NCI-H2081 (cell line): ENCODE data around the gene GUCA2B.

Experiments used
- DNase-seq, 2 experiments: peaks; one replicate each; lab custom pipeline; 2025; lab: John Stamatoyannopoulos, UW

GUCA2B gene

DNA sequence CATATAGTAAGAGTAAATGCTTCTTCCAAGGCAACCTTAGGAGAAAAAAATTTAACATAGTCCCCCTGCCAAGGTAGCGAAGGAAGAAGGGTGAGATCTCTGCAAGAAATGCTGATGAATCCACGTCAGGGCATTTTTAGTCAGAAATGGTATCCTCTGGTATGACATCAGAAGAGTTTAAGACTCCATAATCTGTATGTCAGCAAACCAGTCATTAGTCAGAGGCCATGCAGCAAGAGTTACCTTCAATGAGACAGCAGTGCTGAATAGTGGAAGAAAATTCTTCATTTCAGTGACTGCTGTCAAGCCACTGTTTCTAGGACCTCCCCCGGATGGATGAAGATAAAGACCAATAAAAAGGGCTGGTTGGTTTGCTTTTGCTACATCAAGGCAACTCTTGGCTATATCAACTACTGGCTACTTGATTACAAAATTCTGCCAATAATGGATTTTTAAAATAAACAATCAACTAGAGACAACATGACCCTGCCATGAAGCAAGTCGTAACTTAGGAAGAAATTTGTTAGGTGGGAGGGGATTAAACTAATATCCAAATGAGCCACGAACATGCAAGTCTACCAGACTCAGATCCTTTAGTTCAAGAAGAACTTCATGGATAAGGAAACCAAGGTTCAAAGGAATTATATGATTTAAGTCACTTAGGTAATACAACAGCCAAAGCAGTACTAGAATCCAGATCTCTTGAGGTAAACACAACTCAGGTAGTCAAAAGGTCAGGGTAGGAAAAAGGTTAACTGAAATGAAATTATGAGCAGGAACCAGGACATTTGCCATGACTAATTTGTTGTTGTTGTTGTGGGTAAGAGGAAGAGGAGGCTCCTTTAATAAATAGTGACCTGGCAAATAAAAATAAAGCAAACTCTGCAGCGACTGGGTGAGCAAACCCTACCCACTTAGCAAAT lies 37.0 kb downstream of the GUCA2B start:
- no peak for DNase-seq

DNA sequence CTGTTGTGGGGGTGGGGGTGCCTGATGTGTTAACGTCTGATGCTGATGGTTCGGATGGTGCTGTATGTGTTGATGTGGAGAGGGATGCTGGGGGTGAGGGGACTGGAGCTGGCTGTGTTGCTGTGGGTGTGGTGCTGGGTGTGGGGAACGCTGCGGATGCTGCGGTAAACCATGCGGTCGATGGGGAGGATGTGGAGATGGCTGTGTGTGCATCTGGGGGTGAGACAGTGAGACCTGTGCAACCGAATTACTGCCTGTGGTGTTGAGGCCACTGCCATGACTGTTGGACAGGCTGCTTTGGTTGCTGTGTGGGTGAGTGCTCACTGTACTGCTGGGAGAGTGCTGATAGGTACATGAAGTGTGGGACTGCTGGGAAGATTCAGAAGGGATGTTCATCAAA lies 38.1 kb downstream of the GUCA2B start:
- no peak for DNase-seq

DNA sequence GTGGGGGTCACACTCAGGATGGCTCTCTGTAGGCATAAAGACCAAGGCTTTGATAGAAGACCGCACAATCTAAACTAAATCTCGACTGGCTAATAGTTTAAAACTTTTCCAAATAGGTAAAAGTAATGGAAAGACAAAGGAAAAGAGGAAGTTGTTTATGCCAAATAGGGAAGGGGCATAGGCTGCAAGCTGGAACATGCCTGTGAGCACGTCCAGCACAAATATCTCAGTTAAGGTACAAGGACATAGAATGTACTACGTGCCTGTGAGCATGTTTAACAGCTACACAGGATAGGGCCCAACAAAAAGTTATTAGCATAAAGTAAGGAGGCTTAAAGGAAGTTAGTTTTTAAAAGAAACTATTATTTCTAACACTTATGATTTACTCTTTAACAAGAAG lies 38.9 kb downstream of the GUCA2B start:
- DNase-seq, result no peak

DNA sequence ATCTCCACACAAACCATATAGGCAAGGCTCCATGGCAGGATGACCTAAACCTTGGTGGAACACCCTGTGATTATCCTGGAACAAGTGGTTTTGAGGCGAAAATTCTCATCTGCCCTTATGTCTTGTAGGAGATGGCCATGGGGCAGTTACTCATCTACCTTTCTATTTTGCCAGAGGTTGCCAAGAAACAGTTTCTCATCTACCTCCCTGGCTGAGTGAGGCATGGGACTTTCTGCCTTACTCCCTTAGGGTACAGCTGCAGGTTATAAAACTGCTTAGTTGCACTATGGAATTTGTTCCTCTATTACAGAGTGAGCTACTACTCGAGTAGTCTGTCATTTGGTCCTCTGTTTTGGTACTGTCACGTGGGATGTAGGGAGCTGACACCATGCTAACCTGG lies 42.6 kb downstream of the GUCA2B start:
- DNase-seq, result no peak

GRCh38 chr1:42198251-42198650 lies 45.0 kb downstream of the GUCA2B start:
- DNase-seq, result no peak

GRCh38 chr1:42201986-42202385 lies 48.8 kb downstream of the GUCA2B start:
- no peak for DNase-seq
